AG04449 (cell line): Measurements from ENCODE around the gene DOCK7.

ENCODE experiments used
- CTCF ChIA-PET: fragments of 350-600 bp; formaldehyde crosslinking; extraction: SDS; loops from one replicate; lab custom pipeline; 2021; ENCODE audit warnings: antibody characterized with exemption; lab: Yijun Ruan, JAX
- POLR2A ChIA-PET: fragments of 400-600, 350-600 bp; formaldehyde crosslinking; extraction: SDS; loops from one replicate; lab custom pipeline; 2020; ENCODE audit warnings: antibody characterized with exemption, inconsistent platforms; lab: Yijun Ruan, JAX
- DNase-seq: peaks from one replicate; pipeline ENCODE4 v3.0.0-alpha.2; 2010; ENCODE audit warnings: low read depth, low spot score
- H3K4me3 ChIP-seq: 2 replicates; pipeline ENCODE4 v1.5.1; 2011; ENCODE audit warnings: low read depth, mild to moderate bottlenecking, control low read depth, low read length
- TF ChIP-seq, protein P1 (sequence below): IDR thresholded peaks from one replicate; pipeline ENCODE4 v1.5.1; 2011; ENCODE audit warnings: mild to moderate bottlenecking, moderate library complexity, low read length, control low read depth, inconsistent platforms; ENCODE audit not compliant: insufficient read depth; ENCODE audit errors: missing control alignments

DOCK7 gene

DNA sequence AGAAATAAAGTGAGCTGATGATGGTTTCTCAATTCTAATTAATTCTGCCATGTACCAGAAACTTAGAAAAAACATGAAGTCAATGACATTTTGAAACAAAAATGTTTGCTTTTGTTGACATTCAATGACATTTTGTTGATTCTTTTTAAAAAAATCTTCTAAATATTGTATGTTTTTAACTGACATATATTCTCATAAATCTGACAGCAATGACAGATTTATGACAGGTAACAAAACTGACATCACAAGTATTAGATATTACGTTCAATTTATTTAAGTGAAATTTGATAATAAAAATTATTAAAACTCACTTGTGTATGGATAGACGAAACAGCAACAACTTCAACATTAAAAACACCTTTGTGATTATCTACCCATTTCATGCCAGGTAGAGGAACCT, 126.9 kb downstream of the DOCK7 start:
- no peak for DNase-seq
- H3K4me3 ChIP-seq: no peak overlapping the region
- POLR2A ChIA-PET: no interaction called here
- CTCF ChIA-PET: interaction anchor here (1.1 to 1.6 kb wide), 2 partner anchors 31 to 185 kb away, joined by 3 to 5 read pairs; no protein-coding TSS in a partner anchor
- TF ChIP-seq, protein P1, sequence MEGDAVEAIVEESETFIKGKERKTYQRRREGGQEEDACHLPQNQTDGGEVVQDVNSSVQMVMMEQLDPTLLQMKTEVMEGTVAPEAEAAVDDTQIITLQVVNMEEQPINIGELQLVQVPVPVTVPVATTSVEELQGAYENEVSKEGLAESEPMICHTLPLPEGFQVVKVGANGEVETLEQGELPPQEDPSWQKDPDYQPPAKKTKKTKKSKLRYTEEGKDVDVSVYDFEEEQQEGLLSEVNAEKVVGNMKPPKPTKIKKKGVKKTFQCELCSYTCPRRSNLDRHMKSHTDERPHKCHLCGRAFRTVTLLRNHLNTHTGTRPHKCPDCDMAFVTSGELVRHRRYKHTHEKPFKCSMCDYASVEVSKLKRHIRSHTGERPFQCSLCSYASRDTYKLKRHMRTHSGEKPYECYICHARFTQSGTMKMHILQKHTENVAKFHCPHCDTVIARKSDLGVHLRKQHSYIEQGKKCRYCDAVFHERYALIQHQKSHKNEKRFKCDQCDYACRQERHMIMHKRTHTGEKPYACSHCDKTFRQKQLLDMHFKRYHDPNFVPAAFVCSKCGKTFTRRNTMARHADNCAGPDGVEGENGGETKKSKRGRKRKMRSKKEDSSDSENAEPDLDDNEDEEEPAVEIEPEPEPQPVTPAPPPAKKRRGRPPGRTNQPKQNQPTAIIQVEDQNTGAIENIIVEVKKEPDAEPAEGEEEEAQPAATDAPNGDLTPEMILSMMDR: no peak

DNA sequence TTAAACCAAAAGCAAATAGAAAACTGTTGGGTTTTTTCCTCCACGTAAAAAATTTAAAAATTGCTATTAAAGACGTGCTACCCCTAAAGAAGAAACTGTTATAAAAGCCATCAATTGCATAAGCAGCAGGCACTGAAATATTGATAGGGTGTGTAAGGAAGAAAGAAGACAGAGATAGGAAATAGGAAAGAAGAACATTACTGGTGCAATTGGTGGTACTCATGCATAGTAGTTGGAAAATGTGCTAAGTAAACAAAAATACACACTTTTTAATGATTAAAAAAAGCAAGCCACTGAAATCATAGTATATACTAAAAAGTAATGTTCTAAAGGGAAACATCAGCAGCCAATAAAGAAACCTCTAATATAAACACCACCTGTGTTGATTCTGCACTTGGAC, 143.6 kb downstream of the DOCK7 start:
- TF ChIP-seq, protein P1: no peak

DNA sequence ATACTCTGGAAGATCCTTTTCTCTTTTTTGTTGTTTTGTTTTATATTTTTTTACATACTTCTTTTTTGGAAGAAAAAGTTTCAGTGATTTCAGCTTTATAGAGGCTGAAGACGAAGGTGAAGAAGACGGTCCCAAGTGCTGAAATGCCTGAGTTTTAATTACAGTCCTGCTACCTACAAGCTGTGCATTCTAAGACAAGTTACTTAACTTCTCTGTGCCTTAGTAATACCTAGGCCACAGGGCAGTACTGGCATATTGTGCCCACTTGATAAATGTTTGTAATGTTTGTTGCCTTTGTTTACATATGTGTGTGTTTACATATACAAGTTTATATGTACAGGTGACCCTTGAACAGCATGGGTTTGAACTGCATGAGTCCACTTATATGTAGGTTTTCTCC, 147.1 kb downstream of the DOCK7 start:
- H3K4me3 ChIP-seq: no peak overlapping the region
- no peak for DNase-seq
- ChIA-PET CTCF (interaction anchor here (1.7 to 3.7 kb wide), 3 partner anchors 11 to 205 kb away, joined by 4 to 20 read pairs (median 20); no protein-coding TSS in a partner anchor), POLR2A (no interaction called here)
- TF ChIP-seq, protein P1: no peak

More for the DNA sequence above, 143.6 kb downstream of the DOCK7 start:
- POLR2A ChIA-PET: no interaction called here
- CTCF ChIA-PET: no interaction called here
- no peak overlapping the region for H3K4me3 ChIP-seq
- DNase-seq: no peak

DNA sequence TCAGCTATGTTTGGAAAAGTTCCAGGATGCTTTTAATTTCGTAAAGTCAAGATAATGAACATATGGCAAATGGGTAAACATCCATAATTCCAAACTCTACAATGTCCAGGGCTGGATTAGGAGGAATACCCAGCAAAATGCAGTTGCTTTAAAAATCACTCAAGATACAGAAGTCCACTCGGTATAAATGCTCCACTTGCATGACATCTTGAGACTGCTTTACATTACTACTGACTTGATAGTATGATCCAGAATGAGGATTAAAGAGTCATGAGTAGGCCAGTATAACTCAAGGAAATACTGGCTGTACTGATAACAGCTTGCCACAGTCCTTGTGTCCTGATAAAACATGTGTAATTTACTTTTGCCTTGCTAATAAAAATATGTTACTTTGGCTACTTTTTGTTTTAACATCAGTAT, 149.1 kb downstream of the DOCK7 start:
- ChIA-PET CTCF (interaction anchor here (1.1 to 3.7 kb wide), 4 partner anchors 9 to 207 kb away, joined by 3 to 20 read pairs (median 16); no protein-coding TSS in a partner anchor), POLR2A (no interaction called here)
- no peak for DNase-seq
- TF ChIP-seq, protein P1: no peak
- no peak overlapping the region for H3K4me3 ChIP-seq

DNA sequence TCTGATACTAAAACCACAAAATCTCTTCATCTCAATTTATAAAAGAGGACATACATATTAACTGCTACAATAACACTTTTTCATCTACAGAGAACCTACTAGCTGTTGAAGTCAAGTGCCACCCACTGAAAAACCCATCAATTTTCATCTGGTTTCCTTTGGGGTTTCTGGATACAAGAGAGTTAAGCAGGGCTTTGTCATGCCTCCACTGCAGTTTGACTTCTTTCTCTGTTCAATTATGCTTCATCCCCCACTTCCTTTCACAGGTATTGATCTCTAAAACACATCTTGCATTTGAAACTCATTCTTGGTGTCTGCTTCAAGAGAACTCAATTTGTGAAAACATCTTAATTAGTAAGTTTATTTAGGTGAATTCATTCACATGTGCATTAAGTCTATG, 151.3 kb downstream of the DOCK7 start:
- no peak for DNase-seq
- ChIA-PET POLR2A (no interaction called here), CTCF (interaction anchor here (1.5 kb wide), 1 partner anchor 210 kb away, joined by 8 read pairs; no protein-coding TSS in a partner anchor)
- TF ChIP-seq, protein P1: no peak
- H3K4me3 ChIP-seq: no peak overlapping the region

DNA sequence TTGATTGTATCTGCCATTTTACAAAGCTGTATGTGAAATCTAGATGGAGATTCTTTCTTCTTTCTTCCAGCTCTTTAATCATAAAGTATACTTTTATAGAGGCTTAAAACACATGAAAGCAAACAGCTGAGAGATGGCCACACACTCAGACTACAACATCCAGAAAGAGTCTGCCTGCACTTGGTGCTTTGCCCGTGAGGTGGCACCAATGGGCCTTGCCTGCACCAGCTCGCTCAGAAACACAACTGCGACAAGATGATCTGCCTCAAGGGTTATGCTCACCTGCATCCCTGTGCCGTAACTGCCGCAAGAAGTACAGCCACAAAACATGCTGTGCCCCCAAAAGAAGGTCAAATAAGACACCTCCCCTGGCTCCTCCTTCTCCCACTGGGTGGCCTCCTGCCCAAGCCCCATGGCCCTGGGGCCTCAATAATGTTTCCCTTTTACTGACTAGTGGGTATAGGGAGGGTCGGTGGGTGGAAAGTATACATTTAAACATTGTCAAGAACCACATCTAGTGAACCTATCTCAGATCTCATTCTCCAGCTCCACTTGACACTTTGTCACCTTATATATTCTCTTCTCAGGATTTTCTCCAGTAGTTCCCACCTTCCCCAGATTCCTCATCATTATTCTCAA, 157.6 kb downstream of the DOCK7 start:
- DNase-seq: peak; percentile 5
- TF ChIP-seq, protein P1: peak; percentile 86
- ChIA-PET POLR2A (no interaction called here), CTCF (interaction anchor here (0.6 to 4.0 kb wide), 27 partner anchors 9 to 253 kb away, joined by 3 to 91 read pairs (median 5); partner anchors contain the start of gene ATG4C)
- no peak overlapping the region for H3K4me3 ChIP-seq
